Measurements from ENCODE around the gene TNS1. TPM values are rescaled to one million over a fixed set of nuclear protein-coding genes. Genes with fewer than 3 reads are reported as not detected.
"Not testable (repeated sequence)": the region's sequence is repeated elsewhere in the genome, so short reads cannot be mapped to it uniquely, and the experiment has no call there.

The TNS1 gene
- total RNA-seq, 1 donor from 2014 or later = 1,334 TPM

DNA sequence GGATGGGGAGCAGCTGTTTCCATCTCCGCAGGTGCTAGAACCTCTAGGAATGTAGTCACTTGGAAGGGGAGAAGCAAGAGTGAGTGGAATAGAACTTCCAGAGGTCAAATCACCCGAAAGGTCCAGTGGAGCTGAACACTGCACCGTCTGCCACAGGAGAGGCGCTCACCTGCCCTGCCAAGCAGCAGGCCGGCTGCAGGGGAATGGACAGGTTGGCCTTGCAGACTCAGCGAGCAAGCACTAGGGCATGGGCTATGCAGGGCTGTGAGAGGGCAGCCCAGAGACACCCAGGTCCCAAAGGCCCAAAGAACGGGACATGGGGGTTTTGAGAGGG lies 214.2 kb downstream of the TNS1 start:
- H3K4me1 ChIP-seq = peaks cover 0 to 7% of the 10 kb centered on the region in 2 donors
- TF ChIP-seq, protein P1, sequence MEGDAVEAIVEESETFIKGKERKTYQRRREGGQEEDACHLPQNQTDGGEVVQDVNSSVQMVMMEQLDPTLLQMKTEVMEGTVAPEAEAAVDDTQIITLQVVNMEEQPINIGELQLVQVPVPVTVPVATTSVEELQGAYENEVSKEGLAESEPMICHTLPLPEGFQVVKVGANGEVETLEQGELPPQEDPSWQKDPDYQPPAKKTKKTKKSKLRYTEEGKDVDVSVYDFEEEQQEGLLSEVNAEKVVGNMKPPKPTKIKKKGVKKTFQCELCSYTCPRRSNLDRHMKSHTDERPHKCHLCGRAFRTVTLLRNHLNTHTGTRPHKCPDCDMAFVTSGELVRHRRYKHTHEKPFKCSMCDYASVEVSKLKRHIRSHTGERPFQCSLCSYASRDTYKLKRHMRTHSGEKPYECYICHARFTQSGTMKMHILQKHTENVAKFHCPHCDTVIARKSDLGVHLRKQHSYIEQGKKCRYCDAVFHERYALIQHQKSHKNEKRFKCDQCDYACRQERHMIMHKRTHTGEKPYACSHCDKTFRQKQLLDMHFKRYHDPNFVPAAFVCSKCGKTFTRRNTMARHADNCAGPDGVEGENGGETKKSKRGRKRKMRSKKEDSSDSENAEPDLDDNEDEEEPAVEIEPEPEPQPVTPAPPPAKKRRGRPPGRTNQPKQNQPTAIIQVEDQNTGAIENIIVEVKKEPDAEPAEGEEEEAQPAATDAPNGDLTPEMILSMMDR (IDR thresholded peaks at IDR 0.05) = no peak
- peak overlapping the region; percentile 62 to 66 for H3K27ac ChIP-seq
- DNase-seq (ENCODE audit: low spot score in 2 of 2) = no peak
- no peak overlapping the region for H3K4me3 ChIP-seq
- intact Hi-C loops (cut with DNase I) = loop anchor here (2.0 to 5.0 kb wide), 2 partner anchors 154 to 246 kb away; no protein-coding TSS in a partner anchor
- no peaks in the 10 kb centered on the region for H3K9me3 ChIP-seq
- H3K36me3 ChIP-seq = peaks cover 42 to 69% of the 10 kb centered on the region in 2 donors
- no peaks in the 10 kb centered on the region for H3K27me3 ChIP-seq

DNA sequence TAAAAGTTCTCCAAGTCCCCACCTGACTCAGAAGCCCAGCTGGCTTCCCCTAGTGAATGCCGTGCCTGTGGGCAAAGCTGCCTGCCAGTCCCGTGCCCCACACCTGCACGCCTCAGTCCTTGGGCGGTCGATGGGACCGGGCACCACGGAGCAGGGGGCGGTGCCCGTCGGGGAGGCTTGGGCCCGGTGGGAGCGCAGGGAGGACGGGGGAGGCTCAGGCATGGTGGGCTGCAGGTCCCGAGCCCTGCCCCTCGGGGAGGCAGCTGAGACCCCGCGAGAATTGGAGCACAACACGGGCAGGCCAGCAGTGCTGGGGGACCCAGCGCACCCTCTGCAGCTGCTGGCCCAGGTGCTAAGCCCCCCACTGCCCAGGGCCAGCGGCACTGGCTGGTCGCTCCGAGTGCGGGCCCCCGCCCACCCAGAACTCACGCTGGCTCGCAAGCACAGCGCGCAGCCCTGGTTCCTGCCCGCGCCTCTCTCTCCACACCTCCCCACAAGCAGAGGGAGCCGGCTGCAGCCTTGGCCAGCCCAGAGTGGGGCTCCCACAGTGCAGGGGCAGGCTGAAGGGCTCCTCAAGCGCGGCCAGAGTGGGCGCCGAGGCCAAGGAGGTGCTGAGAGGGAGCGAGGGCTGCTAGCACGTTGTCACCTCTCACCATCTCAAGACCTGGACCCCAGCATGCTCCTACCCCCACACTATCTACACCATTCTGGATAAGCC lies 215.5 kb downstream of the TNS1 start:
- Histone ChIP-seq H3K4me3 (no peak overlapping the region), H3K9me3 (no peaks in the 10 kb centered on the region), H3K27me3 (no peaks in the 10 kb centered on the region), H3K27ac (no peak overlapping the region), H3K36me3 (peaks cover 42 to 73% of the 10 kb centered on the region in 2 donors), H3K4me1 (peaks cover 0 to 7% of the 10 kb centered on the region in 2 donors)
- no peak for DNase-seq (ENCODE audit: low spot score in 2 of 2)
- TF ChIP-seq, protein P1 (IDR thresholded peaks at IDR 0.05) = no peak
- intact Hi-C loops (cut with DNase I) = loop anchor here (5.0 kb wide), 1 partner anchor 155 kb away; no protein-coding TSS in a partner anchor

DNA sequence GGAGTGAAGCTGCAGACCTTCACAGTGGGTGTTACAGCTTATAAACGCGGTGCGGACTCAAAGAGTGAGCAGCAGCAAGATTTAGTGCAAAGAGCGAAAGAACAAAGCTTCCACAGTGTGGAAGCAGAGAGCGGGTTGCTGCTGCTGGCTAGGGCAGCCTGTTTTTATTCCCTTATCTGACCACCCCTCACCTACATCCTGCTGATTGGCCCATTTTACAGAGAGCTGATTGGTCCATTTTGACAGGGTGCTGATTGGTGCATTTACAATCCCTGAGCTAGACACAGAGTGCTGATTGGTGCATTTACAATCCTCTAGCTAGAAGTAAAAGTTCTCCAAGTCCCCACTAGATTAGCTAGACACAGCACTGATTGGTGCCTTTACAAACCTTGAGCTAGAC lies 216.2 kb downstream of the TNS1 start:
- H3K4me1 ChIP-seq; H3K9me3 ChIP-seq; H3K27me3 ChIP-seq; H3K4me3 ChIP-seq; DNase-seq (ENCODE audit: low spot score in 2 of 2); H3K27ac ChIP-seq: not testable (repeated sequence)
- H3K36me3 ChIP-seq = peaks cover 42 to 74% of the 10 kb centered on the region in 2 donors
- intact Hi-C loops (cut with DNase I) = loop anchor here (5.0 kb wide), 1 partner anchor 156 kb away; no protein-coding TSS in a partner anchor

DNA sequence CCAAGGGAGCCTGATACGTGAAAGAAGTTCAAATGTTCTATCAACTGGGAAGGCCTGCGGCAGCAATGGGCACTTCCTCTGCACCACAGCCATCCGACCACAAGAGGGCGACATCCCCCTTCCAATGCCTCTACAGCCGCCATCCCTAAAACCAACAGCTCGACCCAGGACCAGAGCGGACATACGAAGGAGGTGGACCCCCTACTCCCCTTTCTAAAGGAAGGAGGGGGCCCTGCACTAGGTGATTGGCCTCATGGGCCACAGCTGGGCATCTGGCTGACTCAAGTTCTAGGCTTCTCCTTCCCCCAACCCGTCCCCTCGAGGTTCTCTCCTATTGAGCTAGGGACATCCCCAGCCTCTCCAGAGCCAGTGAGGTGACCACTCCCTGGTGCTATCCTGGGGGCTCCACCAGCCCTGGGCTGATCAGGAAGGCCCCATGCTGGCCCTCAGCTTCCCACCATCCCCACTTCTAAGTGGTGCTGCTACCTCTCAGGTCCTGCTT lies 217.2 kb downstream of the TNS1 start:
- intact Hi-C loops (cut with DNase I) = loop anchor here (1.0 to 5.0 kb wide), 3 partner anchors 157 to 283 kb away; no protein-coding TSS in a partner anchor
- peaks cover 0 to 3% of the 10 kb centered on the region in 2 donors for H3K4me1 ChIP-seq
- H3K9me3 ChIP-seq = no peaks in the 10 kb centered on the region
- DNase-seq (ENCODE audit: low spot score in 2 of 2) = peak in 1 of 2 donors; percentile 86
- H3K4me3 ChIP-seq = no peak overlapping the region
- TF ChIP-seq, protein P1 (IDR thresholded peaks at IDR 0.05) = peak; percentile 90 to 92 (median 92)
- H3K36me3 ChIP-seq = peaks cover 42 to 72% of the 10 kb centered on the region in 2 donors
- H3K27me3 ChIP-seq = no peaks in the 10 kb centered on the region
- peak overlapping the region; percentile 59 to 63 for H3K27ac ChIP-seq

DNA sequence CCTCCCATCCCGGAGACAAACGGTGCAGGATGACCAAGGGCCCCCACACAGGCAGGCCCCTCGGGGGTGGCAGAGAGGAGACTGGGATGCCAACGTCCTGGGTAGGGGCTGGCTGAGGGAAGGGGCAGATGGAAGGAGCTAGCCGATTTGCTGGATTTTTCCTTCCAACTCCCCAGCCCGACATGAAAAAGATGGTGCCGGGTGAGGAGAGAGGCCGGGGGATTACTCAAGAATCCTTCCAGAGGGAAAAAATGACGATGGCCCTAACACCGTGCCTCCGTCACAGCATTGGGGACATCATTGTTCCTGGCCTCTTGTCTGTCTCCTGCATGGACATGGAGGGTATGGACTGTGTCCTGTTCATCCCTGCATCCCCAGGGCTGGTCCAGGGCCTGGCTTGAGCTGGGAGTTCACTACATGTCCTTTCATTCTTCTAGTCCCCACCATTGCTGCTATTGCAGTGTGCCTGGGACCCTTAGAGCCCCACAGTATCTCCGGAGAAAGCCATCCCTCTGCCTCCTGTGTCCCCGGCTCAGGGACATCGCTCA lies 217.7 kb downstream of the TNS1 start:
- Histone ChIP-seq H3K4me1 (peaks cover 0 to 1% of the 10 kb centered on the region in 2 donors), H3K27ac (peak overlapping the region in 1 of 2 donors; percentile 63), H3K27me3 (no peaks in the 10 kb centered on the region), H3K9me3 (no peaks in the 10 kb centered on the region), H3K4me3 (no peak overlapping the region), H3K36me3 (peaks cover 44 to 70% of the 10 kb centered on the region in 2 donors)
- DNase-seq (ENCODE audit: low spot score in 2 of 2) = no peak
- TF ChIP-seq, protein P1 (IDR thresholded peaks at IDR 0.05) = no peak
- intact Hi-C loops (cut with DNase I) = loop anchor here (1.0 to 5.0 kb wide), 3 partner anchors 157 to 283 kb away; no protein-coding TSS in a partner anchor

DNA sequence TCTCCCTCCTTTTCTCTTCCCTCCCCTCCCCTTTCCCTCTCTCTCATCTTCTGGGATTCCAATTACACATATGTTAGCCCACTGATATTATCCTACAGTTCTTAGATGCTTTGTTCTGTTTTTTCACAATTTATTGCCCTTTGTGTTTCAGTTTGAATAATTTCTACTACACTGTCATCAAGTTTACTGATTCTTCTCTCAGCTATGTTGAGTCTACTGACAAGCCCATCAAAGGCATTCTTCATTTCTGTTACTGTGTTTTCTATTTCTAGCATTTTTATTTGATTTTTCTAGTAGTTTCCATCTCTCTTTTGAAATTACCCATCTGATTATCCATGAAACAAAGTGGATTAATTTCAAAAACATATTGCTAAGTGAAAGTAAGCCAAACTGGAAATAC lies 219.6 kb downstream of the TNS1 start:
- intact Hi-C loops (cut with DNase I) = no loop called here
- TF ChIP-seq, protein P1 (IDR thresholded peaks at IDR 0.05) = no peak
- no peak for DNase-seq (ENCODE audit: low spot score in 2 of 2)
- Histone ChIP-seq H3K27me3 (no peaks in the 10 kb centered on the region), H3K4me3 (no peak overlapping the region), H3K36me3 (peaks cover 38 to 62% of the 10 kb centered on the region in 2 donors), H3K9me3 (no peaks in the 10 kb centered on the region), H3K27ac (no peak overlapping the region), H3K4me1 (no peaks in the 10 kb centered on the region)

Measured in ascending aorta (tissue), 2 donors.